M059J (cell line): ENCODE measurements around the gene PLEKHB2. TPM values are rescaled to one million over a fixed set of nuclear protein-coding genes. Genes with fewer than 3 reads are reported as not detected.
"Not testable (repeated sequence)": the region's sequence is repeated elsewhere in the genome, so short reads cannot be mapped to it uniquely, and the experiment has no call there.

Experiments
- DNase-seq: peaks from one replicate; pipeline ENCODE4 v3.0.0-alpha.2; 2012; ENCODE audit warnings: low read depth
- total RNA-seq: library from RNA; depleted of rRNA; stranded (reverse); fragments of >200 nt; shearing (Covaris generic); gene quantifications from 2 replicates; pipeline ENCODE4 v1.2.3, GENCODE V29; 2014

The PLEKHB2 gene
- total RNA-seq, 1 experiment from 2014 or later: 139 TPM

GRCh38 chr2:131143803-131144202 lies 38.7 kb downstream of the PLEKHB2 start:
- no peak for DNase-seq

DNA sequence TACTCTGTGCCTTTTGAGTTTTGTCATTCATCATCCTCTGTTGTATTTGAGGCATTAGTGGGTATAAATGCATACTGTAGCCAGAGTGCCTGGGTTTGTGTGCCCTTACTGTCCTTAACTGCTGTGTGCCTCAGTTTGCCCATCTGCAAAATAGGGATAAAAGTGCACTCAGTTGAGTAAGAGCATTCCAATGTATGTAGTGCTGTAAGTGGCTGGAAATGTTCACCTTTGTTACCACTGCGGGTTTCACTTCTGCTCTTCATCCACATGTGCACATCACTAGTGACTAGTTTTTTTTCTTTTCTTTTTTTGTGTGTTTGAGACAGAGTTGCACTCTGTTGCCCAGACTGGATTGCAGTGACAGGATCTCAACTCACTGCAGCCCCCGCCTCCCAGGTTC lies 39.9 kb downstream of the PLEKHB2 start:
- no peak for DNase-seq

GRCh38 chr2:131146231-131146630 lies 41.1 kb downstream of the PLEKHB2 start:
- DNase-seq: no peak

GRCh38 chr2:131146749-131147148 lies 41.6 kb downstream of the PLEKHB2 start:
- no peak for DNase-seq

DNA sequence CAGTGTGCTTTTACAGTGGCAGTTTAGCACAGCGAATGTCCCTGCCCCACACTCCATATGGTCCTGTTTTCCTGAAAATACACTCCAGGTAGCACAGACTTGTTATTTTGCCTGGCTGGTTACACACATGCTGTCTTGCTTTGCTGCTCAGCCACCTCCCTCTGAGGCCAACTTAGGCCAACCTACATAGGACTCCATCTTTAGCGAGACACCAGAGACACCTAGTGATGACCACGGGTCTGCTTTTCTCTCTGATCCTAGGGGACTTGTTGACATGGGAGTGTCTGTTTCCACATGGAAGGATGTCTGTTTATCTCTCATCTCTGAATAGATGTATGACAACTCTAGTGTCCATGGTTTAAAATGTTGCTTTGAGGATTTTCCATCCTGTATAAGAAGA lies 43.3 kb downstream of the PLEKHB2 start:
- DNase-seq: no peak

DNA sequence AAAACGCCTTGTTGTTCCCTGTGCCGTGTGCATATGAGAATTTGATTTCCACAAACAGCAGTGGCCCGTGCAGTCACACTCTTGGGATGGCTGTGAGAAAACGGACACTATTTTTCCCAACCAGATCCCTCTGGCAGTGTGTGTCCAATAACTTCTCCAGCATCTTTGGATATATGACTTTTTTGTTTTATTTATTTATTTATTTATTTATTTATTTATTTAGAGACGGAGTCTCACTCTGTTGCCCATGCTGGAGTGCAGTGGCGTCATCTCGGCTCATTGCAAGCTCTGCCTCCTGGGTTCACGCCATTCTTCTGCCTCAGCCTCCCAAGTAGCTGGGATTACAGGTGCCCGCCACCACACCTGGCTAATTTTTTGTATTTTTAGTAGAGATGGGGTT lies 45.0 kb downstream of the PLEKHB2 start:
- not testable (repeated sequence) for DNase-seq

DNA sequence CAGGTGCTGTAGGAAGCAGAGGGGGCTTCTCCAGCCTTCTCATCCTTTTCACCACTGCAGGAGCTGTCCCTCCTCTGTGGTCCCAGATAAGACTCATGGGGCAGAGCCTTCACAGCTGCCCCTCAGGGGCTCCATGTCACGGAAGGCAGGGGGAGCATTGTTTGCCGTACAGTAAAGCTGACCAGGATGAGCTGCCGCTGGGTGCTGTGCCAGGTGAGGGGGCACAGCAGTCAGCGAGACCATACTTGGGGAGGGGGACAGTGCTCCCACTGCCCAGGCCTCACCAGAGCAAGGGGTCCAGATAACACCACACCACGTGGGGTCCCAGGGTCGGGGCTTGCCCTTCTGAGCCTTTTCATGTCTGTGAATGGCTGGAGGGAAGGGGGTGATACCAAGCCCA lies 46.3 kb downstream of the PLEKHB2 start:
- no peak for DNase-seq

DNA sequence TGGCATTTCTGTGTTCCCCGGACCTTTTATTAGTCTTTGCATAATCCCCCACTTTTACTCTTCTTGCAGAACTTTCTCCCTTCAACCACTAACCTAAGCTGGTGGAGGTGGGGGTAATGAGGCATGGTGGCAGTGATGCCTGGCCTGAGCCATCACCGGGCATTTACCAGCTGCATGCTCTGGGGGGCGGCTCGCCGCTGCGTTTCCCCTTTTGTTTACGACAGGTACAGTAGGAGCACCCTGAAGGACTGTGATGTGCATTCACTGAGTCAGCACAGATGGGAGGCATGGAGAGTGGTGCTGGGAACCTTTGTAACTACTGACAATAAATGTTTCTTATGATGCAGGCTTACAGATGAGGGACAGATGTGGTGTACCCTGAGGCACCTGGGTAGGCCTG lies 46.9 kb downstream of the PLEKHB2 start:
- no peak for DNase-seq

DNA sequence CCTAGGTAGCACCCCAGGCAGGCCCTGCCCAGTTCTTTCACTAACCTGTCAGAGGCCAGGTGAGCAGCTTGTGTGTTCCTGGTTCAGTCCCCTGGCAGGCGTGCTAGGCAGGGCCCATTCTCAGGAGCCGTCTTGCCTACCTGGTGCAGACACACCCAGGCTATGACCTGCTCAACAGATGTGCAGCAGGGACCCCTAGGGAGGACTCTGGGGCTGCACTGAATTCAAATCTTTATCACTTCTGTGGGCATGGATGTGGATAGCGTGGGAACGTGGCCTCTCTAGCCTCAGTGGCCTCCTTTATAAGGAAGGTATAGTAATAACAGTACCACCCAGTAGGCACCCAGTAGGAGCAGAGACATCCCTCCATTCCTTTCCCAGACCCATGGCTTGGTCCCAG lies 48.4 kb downstream of the PLEKHB2 start:
- no peak for DNase-seq

DNA sequence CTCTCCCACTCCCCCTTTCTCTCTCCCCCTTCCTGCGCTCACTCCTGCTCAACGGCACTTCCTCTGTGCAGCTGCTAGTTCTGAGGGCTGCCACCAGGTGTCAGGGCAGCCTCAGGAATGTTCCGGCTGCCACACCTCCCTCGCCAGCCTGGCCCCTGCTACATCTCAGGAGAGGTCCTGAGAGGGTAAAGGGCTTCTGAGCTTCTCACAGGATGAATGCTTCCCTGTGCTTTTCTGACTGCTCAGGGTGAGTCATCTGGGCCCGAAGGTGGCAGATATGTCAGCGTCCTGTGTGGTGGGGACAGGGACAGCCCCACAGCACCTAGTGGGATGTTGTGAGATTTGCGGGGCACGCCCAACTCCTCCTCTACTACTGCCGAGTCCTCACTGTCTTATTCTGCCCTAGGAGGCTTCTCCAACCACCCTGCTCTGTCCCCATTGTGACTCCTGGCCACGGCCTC lies 49.0 kb downstream of the PLEKHB2 start:
- peak; percentile 61 for DNase-seq

- DNase-seq: no peak
These were observed 49.5 kb downstream of the PLEKHB2 start for GRCh38 chr2:131154647-131155046.

DNA sequence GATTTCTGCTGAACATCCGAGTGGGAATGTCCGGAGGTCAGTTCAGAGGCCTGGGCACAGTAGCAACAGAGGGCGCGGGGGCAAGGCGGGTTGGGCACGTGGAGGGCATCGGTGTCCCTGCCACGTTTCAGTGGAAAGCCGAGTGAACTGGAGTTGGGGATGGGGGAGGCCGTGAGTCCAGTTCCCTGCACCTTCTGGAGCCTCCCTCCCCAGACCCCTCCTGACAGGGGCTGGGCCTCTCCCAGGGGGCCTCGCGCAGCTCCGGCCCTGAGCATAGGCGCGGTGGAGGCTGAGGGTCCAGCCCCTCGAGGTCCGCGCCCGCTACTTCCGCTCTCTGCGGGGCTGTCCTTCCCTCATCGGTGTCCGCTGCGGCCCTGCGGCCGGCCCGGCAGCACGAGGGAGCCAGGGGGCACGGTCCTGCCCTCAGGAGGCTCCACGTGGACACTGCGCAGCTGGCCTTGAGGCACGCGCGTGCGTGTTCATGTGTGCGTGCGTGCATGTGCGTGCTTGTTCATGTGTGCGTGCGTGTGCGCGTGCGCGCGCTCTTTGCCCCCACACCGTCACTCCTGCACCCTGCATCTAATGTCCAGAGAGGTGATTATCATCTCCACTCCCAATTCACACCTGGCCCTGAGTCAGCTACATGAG lies 50.2 kb downstream of the PLEKHB2 start:
- no peak for DNase-seq

- peak; percentile 21 for DNase-seq
These were observed 51.5 kb downstream of the PLEKHB2 start for GRCh38 chr2:131156452-131157149.

GRCh38 chr2:131165562-131165961 lies 60.4 kb downstream of the PLEKHB2 start:
- not testable (repeated sequence) for DNase-seq

DNA sequence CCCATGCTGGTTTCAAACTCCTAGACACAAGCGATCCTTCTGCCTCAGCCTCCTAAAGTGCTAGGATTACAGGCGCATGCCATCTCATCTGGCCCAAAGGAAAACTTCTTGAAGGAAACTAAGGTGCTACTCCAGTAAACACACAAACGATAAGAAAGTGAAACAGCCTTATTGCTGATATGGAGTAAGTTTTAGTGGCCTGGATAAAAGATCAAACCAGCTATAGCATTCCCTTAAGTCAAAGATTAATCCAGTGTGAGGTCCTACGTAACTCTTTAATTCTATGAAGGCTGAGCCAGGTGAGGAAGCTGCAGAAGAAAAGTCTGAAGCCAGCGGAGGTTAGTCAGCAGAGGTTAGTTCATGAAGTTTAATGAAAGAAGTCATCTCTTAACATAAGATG lies 63.4 kb downstream of the PLEKHB2 start:
- no peak for DNase-seq

DNA sequence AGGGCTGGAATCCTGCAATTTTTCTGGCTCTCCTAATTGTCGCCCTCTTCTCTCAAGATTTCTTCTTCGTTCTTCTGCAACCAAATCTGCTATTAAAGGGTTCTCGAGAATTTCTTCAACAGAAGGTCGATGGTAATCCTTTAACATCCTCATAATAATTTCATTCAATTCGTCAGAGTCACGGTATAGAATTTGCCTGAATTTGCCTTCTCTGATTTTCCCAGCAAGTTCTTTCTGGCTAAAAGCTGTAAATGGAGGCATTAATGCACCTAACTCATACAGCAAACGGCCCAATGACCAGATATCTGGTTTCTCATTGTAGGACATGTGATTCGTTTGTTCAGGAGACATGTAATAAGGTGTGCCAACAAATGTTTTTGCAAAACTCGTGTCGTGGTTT lies 72.9 kb downstream of the PLEKHB2 start:
- not testable (repeated sequence) for DNase-seq

- not testable (repeated sequence) for DNase-seq
These were observed 73.7 kb downstream of the PLEKHB2 start for GRCh38 chr2:131178721-131179418.

DNA sequence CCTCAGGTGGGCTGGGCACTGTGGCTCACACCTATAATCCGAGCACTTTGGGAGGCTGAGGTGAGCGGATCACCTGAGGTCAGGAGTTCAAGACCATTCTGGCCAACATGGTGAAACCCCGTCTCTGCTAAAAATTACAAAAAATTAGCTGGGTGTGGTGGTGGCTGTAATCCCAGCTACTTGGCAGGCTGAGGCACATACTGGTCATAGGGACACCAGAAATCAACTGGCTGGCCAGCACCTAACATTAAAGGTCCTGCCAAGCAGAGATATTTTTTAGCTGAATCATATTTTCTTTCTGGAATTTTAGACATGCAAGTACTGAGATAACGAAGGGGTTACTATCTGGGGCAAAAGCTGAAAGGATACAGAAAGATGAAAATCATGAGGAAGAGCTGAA lies 76.3 kb downstream of the PLEKHB2 start:
- DNase-seq: not testable (repeated sequence)

DNA sequence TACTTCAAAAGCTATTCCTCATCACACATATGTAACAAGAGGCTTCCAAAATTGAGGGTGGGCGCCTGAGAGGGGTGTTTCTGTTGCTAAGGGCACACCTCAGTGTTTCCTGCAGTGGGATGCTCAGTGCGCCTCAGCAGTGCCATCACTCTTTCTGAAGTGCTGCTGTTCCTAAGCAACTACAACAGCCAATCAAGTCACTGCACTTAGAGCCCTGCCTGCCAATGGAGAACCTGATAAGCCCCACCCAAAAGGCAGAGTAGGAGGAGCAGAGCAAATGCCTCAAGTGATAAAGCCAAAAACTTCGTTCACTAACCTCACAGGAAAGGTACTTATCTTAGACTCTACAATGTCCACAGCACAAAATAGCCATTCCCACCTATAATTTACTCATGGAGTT lies 88.3 kb downstream of the PLEKHB2 start:
- DNase-seq: not testable (repeated sequence)

DNA sequence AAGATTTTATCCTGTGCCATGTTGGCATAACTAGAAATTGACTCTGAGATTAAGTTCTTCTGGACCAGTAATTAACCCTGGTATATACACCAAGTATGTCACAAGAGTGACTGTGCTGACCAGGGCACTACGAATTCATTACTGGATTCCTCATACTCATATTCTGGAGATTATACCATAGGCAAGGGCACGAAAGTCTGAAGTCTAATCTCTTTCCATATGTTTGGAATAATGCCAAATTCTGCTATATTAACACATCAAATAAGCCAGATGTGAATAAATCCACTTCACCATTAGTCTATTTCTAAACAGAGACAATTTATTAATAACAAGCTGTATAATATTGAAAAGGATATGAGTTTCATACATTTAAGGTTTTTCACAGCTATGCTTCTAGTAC lies 91.0 kb downstream of the PLEKHB2 start:
- not testable (repeated sequence) for DNase-seq
